GM12873 (cell line): ENCODE measurements around the gene IGSF9.

Experiments
- TF ChIP-seq, protein P1 (sequence below): IDR thresholded peaks from 2 replicates; pipeline ENCODE4 v1.5.1; 2012; ENCODE audit warnings: low read depth, mild to moderate bottlenecking, moderate library complexity, low read length, control low read depth; ENCODE audit not compliant: insufficient read depth; ENCODE audit errors: missing control alignments

Gene IGSF9

DNA sequence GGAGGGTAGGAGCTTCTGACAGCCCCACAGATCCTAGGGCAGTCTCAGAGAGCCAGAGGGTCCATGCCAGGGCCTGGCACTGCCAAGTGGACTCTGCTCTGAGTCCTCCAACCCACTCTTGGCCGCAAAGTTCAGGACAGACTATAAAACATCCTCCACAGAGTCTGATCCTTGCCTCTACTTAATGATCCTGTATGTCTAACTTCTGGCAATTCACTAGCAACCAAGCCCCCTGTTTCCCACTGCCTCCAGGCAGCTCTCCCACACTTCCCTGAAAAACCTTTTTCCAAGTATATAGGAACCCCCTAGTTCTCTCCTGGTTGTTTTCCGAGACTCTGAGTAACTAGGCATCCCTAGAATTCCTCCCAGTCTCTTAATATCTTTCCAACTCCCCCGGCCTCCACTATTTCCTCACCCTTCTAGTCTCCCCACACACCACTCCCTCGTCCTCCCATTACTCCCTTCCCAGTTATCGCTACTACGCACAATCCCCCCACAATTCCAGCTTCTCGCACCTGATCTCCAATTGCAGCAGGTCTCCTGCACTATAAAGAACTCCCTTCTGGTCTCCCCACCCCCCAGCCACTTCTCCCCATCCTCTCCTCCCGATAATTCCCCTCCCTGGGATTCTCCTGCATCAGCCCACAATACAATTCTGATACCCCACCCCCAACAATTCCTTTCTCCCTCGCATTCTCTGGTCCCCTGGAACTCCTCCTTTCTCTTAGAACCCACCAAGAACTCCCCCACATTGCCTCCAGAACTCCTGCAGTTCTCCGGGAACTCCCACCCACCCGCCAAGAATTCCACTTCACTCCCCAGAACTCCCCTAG is 574 bp downstream of the IGSF9 start:
- TF ChIP-seq, protein P1, sequence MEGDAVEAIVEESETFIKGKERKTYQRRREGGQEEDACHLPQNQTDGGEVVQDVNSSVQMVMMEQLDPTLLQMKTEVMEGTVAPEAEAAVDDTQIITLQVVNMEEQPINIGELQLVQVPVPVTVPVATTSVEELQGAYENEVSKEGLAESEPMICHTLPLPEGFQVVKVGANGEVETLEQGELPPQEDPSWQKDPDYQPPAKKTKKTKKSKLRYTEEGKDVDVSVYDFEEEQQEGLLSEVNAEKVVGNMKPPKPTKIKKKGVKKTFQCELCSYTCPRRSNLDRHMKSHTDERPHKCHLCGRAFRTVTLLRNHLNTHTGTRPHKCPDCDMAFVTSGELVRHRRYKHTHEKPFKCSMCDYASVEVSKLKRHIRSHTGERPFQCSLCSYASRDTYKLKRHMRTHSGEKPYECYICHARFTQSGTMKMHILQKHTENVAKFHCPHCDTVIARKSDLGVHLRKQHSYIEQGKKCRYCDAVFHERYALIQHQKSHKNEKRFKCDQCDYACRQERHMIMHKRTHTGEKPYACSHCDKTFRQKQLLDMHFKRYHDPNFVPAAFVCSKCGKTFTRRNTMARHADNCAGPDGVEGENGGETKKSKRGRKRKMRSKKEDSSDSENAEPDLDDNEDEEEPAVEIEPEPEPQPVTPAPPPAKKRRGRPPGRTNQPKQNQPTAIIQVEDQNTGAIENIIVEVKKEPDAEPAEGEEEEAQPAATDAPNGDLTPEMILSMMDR: no peak

DNA sequence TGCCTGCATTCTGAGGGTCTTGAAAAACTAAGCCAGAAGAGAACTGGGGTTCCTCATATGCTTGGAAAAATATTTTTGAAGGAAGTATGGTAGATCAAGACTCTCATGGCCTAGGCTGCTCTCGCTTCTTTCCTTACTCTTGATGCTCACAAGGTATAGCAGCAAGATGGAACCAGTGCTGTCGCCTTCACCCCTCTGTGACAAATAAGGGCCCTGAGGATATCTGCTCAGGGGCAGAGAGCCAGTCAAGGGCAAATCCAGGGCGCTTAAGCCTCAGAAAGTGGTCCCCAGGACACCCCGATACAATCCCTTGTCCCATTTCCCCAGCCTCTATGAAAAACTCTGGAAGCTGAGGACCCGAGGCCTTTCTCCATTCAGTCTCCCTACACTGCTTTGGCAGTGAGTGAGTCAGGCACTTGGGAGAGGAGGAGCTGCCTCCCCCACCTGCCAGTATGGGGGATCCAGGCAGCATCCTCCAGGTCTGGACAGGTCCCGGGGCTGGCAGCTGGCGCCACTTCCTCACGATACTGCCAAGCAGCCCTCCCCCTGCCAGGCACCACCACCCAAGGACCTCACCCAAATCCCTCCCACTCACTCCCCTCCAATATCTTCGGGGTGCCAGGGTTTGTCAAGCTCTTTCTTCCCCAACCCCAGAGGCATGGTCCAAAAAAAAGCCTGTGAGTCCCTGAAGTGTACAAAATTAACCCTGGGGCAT is 1.3 kb downstream of the IGSF9 start:
- TF ChIP-seq, protein P1: no peak

DNA sequence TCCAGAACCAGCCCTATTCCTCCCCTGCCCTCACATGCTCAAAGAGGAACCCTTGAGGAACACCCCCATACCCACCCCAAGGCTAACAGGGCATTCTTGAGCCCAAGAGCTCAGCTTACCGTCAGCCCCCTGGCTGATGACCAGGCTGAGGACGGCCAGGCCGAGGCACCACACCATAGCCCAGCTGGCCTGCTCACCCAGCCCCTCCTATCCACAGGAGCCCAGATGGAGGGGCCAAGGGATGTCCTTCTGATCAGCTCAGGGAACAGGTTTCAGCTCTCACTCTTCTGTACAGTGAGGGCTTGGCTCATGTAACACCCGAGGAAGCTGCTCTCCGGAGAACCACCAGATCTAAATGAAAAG is 2.2 kb downstream of the IGSF9 start:
- TF ChIP-seq, protein P1: no peak

DNA sequence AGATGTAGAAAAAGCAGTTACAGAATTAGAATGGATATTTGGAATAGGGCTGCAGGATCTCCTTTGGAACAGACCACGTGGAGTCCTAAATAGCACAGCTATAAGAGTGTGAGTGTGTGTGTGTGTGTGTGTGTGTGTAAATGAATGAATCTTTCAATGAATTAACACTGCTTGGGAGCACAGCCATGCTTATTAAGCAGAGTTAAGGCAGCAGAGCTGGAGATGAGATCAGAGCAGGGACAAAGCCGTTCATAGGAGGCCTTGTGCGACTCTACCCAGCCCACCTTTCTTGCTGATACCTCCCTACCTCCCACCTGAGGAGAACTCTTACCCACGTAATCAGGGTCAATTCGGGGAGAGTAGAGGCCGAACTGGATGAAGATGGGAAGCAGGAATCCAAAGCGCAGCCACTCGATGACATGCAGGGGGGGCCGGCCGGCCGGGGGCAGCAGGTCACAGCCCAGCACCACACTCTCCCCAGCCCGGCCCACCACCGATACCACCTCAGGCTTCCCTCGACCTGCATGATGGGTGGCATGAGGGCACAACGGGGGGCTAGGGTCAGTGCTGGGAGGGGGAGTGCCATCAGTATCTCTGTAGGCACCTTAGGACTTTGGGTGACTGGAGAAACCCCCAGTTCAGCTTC is 2.7 kb downstream of the IGSF9 start:
- TF ChIP-seq, protein P1: no peak

DNA sequence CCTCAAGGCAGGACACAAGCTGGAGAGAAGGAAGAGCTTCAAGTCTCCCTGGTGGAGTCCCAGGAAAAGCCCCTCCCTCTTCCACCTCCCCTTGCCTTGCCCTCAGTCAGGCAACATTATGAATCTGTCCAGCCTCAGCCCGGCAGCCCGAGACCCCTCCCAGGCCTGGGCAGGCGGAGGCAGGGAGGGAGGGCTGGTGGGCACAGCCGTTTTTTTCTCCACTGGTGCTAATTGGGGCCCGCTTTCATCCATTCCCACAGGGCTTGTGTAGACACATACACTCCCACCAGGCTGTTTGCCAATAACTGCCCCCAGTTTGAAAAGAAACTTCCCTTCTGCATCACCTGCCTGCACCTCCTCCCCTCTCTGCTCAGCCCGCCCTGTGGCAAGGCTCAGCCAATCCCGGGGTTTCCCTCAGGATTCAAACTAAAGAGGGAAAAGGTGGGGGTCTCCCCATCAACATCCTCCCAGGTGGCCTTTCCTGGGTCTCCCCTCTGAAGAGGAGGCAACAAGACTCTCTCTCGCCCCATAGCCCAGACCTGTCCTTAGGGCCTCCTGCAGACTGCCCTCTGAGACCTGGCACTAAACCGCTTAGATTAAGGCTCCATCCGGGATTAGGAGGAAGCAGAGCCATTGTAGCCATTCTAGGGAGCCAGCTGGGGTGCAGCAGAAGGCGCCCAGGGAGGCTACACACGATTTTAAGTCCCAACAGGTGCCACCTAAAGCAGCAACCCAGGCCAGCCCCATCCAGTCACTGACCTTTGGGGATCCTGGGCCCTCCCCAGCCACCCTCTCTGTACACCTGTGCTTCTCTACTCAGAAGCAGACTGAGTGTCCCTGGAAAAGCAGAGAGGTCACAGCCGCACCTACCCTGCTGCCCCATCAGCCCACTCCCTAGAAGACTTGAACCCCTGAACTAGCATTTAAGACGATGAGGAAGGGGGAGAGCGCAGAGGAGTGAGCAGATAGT is 3.5 kb downstream of the IGSF9 start:
- TF ChIP-seq, protein P1: no peak

DNA sequence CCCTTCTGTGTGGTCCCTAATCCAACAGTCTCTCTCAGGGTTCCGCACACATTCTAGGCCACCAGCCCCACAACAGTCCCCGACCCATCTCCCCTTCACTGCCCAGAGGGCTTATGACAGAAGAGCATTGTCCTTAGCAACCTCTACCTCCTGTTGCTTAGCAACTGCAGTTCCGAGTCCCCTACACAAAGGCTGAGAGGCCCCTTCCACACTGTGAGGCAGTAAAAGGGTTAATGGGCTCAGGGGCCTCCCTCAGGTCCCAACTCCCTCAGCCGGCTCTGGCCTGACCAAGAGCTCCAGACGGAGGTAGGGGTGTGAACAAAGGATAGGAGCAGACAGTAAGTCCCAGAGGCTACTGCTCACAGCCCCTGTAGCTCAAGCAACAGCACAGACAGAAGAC is 4.3 kb downstream of the IGSF9 start:
- TF ChIP-seq, protein P1: no peak
